T-helper 2 cell (primary cell): ENCODE measurements around the gene DGUOK.
A peak's percentile ranks its signal among the peaks of the same experiment; 100 is the strongest.

Experiments used
- DNase-seq, 5 experiments: peaks; one replicate each; pipeline versions ENCODE4 v3.0.0 to v3.0.0-alpha.2; 2012 to 2022

The DGUOK gene

GRCh38 chr2:73981081-73982001 is 54.7 kb downstream of the DGUOK start:
- peak in 2 of 5 experiments; percentile 21 to 53 for DNase-seq

DNA sequence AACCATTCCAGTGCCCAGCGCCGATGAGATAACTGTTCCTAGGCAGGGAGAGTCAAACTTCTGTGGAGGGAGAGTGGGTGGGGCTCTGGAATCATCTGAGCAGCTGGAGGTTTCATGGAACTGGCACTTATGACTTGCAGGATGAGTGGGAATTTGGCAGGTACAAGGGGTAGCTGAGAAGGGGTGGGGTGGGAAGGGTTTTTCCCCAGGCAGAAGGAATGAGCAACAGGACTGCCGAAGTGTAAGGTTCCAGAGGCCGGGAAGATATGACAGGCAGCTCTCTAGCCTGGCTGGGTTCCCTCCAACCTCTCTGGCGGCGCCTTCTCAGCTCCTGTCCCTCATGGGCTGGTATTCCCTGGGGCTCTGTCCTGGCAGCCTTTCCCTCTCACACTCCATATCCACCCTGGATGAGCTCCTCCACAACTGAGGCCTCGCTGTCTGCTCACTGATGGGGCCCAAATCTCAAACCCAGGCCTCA is 55.5 kb downstream of the DGUOK start:
- no peak for DNase-seq

DNA sequence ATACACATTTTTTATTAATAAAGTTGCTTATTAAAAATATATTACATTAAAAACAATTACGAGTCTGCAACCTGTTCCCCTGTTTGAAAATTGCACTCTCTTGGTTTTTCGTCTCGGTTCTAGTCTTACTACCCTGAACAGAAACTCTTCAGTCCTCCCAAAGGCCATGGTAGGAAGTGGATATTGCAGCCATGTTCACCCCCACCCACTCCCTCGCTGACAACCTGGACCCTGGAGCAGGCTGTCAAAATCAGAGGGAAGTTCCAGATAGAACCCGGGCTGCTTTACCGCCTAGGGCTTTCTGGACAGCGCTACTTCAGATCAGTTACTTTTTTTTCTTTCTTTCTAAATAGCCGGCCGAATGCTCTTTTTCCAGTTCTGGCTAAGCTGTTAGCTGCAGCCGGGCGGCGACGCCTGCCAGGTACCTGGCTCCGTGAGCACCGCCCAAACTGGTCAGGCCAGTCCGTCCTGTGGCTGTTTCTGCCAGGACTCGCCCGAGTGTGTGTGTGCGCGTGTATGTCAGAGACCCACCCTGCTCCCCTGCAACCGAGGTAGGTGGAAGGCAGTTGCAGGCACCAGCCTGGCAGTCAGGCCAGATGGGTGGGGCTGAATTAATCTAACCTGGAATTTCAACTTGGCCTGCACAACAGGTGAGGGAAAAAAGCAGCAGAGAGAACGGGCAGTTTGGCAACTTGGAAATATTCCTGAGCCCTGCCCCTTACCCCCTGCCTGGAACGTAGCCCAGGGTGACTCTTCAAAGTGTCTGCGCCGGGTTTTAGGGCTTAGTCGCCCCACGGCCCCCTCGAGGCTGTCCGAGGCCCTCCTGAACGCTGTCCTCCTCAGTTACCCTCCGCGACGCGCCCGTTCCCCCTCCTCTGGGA is 56.9 kb downstream of the DGUOK start:
- no peak for DNase-seq

GRCh38 chr2:73984203-73984921 is 57.7 kb downstream of the DGUOK start, which contains the start of gene TET3:
TSS of gene TET3 (plus strand) at chr2:73984910. CDS start at chr2:73986404, 1,494 bp downstream.
- peak in 2 of 5 experiments; percentile 46 to 84 for DNase-seq

DNA sequence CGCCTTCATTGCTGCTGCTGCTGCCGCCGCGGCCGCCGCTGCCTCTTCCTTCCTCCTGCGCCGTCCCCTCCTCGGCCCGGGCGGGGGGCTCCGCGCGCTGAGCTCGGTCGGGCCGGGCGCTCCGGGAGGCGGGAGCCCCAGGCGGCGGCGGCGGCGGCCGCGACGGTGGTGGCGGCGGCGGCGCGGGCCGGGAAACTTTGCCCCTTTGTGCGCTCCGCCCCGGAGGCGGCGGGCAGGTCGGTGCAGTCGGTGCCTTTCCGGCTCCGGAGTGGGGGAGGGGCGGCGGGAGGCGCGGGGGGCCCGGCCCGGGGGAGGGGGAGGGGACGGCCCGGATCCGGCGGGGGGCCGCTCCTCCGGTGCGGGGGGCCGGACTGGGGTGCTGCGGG is 58.2 kb downstream of the DGUOK start:
- DNase-seq = peak in 4 of 5 experiments; percentile 49 to 73 (median 62)

- DNase-seq = peak in 4 of 5 experiments; percentile 44 to 60 (median 54)
Observed at GRCh38 chr2:73985308-73986084, 58.8 kb downstream of the DGUOK start.

GRCh38 chr2:73986085-73986681 is 59.5 kb downstream of the DGUOK start:
- DNase-seq = peak in 1 of 5 experiments; percentile 68

DNA sequence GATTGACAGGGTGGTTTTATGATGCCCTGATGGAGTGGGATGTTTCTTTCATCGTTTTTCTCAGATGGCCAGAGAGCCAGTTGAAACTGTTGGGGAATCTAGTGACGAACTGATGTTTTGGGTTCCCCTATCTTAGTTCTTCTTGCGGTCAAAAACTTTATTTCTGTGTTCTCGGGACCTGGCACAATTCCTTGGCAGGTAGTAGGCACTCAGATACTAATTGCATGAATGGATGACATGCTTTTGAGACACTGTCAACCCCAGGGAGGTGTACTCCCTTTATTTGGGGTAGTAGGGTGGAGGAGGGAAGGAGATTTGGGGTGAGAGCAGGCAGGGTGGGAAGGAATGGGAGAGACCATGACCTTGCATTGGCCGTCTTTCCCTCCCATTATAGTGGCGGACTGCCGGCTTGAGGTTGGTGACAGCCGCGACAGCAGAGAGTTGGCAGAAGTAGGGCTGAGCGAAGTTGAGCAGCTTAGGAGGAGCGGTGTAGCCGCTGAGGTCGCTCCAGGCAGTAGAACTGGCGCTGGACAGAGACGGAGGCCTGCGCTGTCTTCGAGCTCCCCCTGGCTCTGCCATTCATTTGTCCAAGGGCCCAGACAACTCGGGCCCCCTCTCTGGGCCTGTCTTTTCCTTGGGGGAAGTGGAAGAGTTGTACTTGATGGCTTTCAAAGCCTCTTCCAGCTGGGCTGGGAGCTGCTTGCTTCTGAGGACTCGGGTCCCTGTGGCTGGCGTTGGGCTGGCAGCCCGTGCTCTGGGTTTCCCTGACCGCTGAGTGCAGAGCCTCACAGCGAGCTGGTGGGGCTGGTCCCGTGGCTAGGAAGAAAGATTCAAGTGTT is 60.6 kb downstream of the DGUOK start:
- peak in 1 of 5 experiments; percentile 73 for DNase-seq

GRCh38 chr2:73987948-73988700 is 61.4 kb downstream of the DGUOK start:
- DNase-seq = no peak

- DNase-seq = no peak
Observed at GRCh38 chr2:73989972-73990371, 63.3 kb downstream of the DGUOK start.

DNA sequence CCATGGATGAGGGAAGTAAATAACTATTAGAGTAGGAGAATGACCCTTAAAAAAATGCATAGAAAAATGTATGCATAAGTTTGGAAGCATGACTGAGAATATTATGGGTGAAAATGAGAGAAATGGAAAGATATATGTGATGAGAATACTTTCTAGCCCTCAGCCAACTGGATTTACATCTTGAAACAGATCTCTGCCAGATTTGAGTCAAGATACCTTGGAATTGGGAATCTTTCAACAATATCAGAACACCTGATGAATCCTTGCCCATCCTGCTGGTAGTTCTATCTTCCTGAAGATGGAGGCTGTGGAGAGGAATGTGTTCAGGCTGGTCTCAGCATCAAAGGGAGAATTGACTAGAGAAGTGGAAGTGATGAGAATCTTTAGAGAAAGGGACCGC is 63.9 kb downstream of the DGUOK start:
- DNase-seq = no peak

- no peak for DNase-seq
Observed at GRCh38 chr2:73992036-73992435, 65.4 kb downstream of the DGUOK start.

DNA sequence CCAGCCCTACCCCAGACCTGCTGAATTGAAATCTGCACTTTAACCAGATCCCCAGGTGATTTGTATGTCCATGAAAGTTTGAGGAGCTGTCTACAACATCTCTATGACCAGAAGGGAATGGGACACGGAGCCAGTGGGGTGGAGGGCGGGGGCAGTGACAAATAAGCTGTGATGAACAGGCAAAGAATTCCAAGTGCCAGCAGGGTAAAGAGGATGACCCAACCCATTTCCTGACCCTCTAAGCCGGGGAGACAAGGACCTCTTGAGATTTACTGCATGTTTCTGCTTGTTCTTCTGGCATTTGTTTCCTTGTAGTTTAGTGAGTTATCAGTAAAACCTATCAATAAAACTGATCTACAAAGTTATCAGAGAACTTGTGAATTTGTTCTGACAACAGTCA is 66.7 kb downstream of the DGUOK start:
- DNase-seq = no peak

- no peak for DNase-seq
Observed at GRCh38 chr2:73993778-73994177, 67.1 kb downstream of the DGUOK start.

- no peak for DNase-seq
Observed at GRCh38 chr2:73994178-73994831, 67.6 kb downstream of the DGUOK start.

- no peak for DNase-seq
Observed at GRCh38 chr2:73995810-73996209, 69.1 kb downstream of the DGUOK start.

DNA sequence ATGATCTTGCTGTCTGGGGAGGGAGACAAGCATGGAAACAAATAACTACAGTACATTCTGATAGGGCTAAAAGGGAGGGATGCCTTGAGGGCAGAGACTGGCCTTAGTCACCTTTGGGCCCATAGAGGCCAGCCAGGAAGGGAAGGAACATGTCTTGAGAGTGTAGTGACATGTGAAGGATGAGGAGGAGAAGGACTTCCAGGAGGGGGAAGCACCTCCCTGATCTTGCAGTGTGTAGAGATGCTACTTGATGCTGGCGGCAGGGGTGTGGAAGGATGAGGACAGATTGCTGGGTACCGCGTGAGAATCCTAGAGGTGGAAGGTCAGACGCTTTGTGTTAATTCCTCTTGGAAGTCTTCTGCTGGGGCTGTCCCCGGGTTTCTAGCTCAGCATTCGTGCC is 71.1 kb downstream of the DGUOK start:
- DNase-seq = no peak

GRCh38 chr2:73998451-73998850 is 71.8 kb downstream of the DGUOK start:
- DNase-seq = peak in 1 of 5 experiments; percentile 48

DNA sequence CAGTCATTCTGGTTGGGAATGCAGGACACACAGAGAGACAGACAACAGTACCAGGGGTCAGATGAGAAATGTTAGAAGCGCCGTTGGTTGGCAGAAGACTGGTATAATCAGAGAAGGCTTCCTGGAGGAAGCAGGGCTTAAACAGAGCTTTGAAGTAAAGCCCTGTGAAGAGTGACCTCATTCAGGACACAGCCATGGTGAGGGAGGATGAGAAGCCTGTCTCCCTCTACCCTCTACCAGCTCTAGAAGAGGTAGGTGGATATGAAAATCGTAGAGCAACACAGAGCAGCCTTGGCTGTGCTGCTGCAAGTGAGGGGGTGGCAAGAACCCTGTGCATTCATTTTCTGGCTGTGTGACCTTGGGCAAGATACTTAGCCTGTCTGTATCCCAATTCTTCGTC is 72.3 kb downstream of the DGUOK start:
- no peak for DNase-seq
